ENCODE measurements around the gene ARHGEF4. TPM values are rescaled to one million over a fixed set of nuclear protein-coding genes. Genes with fewer than 3 reads are reported as not detected.

Gene ARHGEF4
- total and polyA plus RNA-seq, 2 donors (not counting 3 experiments of a cell fraction or from before 2014, with no cell fraction given), result not detected

- no peak overlapping the region for H2AFZ ChIP-seq (ENCODE audit: low read depth, low read length)
- TF ChIP-seq POLR2A (IDR thresholded peaks at IDR 0.05; ENCODE audit: low read depth, low read length), result no peak
- TF ChIP-seq MAX (IDR thresholded peaks at IDR 0.05; ENCODE audit: insufficient read depth, insufficient read length), result no peak
- TF ChIP-seq MYC (IDR thresholded peaks at IDR 0.05; ENCODE audit: low read depth, low read length), result no peak
- TF ChIP-seq GATA2 (IDR thresholded peaks at IDR 0.05; ENCODE audit: insufficient read depth, insufficient read length, low read depth, low read length), result no peak
- TF ChIP-seq FOS (IDR thresholded peaks at IDR 0.05; ENCODE audit: borderline replicate concordance, insufficient read depth, low read length), result no peak
- no peak for TF ChIP-seq CTCF (IDR thresholded peaks at IDR 0.05; ENCODE audit: extremely low read depth in 1 of 2, insufficient read depth in 1 of 2, low read depth in 1 of 2, low read length in 2 of 2)
- no peak for TF ChIP-seq JUN (IDR thresholded peaks at IDR 0.05; ENCODE audit: borderline replicate concordance, insufficient read depth, insufficient read length, low read depth)
- TF ChIP-seq EZH2 (IDR thresholded peaks at IDR 0.05; ENCODE audit: borderline replicate concordance, low read depth, low read length, severe bottlenecking), result no peak
- TF ChIP-seq POLR2AphosphoS5 (IDR thresholded peaks at IDR 0.05; ENCODE audit: insufficient read depth, low read depth, low read length), result no peak
- H3K27ac ChIP-seq (ENCODE audit: insufficient read depth, low read depth, low read length), result no peak overlapping the region
- dilution Hi-C loops (cut with MboI; ENCODE audit: extremely low pct_ligation_motif_present, low sequenced_read_pairs) (no loop called here), intact Hi-C loops (cut with micrococcal nuclease) (no loop called here)
- no TSS peak for BruUV-seq (replicated peaks)
- H3K27me3 ChIP-seq (ENCODE audit: control insufficient read depth in 2 of 2, insufficient read depth in 2 of 2, low read length in 2 of 2), result peaks cover 0 to 3% of the 10 kb centered on the region in 2 experiments
- FAIRE-seq (no peak), DNase-seq (ENCODE audit: low read depth, low spot score) (no peak)
- no peaks in the 10 kb centered on the region for H3K9me1 ChIP-seq (replicated peaks; ENCODE audit: control insufficient read depth, extremely low read depth, insufficient read depth, low read length)
- no peaks in the 10 kb centered on the region for H4K20me1 ChIP-seq (replicated peaks; ENCODE audit: control insufficient read depth, extremely low read depth, insufficient read depth, low read length)
- no peak overlapping the region for H3K4me2 ChIP-seq (ENCODE audit: insufficient read depth, low read length)
- H3K4me1 ChIP-seq (ENCODE audit: control insufficient read depth, extremely low read depth, insufficient read depth, low read length), result no peaks in the 10 kb centered on the region
- no peak overlapping the region for H3K9ac ChIP-seq (replicated peaks; ENCODE audit: extremely low read depth, insufficient read depth, low read length)
- no peaks in the 10 kb centered on the region for H3K79me2 ChIP-seq (ENCODE audit: control insufficient read depth, insufficient read depth, low read length)
- POLR2A ChIA-PET, result no interaction called here
- H3K9me3 ChIP-seq (replicated peaks; ENCODE audit: control insufficient read depth, insufficient read depth, low read length), result no peaks in the 10 kb centered on the region
- CTCF ChIA-PET, result no interaction called here
- H3K36me3 ChIP-seq (ENCODE audit: control insufficient read depth in 2 of 2, extremely low read depth in 1 of 2, insufficient read depth in 2 of 2, low read length in 2 of 2), result no peaks in the 10 kb centered on the region
- no peak overlapping the region for H3K4me3 ChIP-seq (replicated peaks in 1 of 3; ENCODE audit: insufficient read depth in 1 of 3, low read depth in 1 of 3, low read length in 3 of 3)
Observed at GRCh38 chr2:130912471-130912870, 75.8 kb downstream of the ARHGEF4 start.

Measured in endothelial cell of umbilical vein (primary cell).